NCI-H748 (cell line): ENCODE results near the gene ISLR.

Source experiments
- DNase-seq: peaks from one replicate; lab custom pipeline; 2025; ENCODE audit not compliant: unreplicated experiment; lab: John Stamatoyannopoulos, UW

Gene ISLR

GRCh38 chr15:74170875-74171578 is 2.5 kb upstream of the ISLR start:
- peak; percentile 38 for DNase-seq

- DNase-seq = no peak
Observed at GRCh38 chr15:74171965-74172541, 1.5 kb upstream of the ISLR start.

GRCh38 chr15:74172701-74173379 is 670 bp upstream of the ISLR start:
- no peak for DNase-seq

DNA sequence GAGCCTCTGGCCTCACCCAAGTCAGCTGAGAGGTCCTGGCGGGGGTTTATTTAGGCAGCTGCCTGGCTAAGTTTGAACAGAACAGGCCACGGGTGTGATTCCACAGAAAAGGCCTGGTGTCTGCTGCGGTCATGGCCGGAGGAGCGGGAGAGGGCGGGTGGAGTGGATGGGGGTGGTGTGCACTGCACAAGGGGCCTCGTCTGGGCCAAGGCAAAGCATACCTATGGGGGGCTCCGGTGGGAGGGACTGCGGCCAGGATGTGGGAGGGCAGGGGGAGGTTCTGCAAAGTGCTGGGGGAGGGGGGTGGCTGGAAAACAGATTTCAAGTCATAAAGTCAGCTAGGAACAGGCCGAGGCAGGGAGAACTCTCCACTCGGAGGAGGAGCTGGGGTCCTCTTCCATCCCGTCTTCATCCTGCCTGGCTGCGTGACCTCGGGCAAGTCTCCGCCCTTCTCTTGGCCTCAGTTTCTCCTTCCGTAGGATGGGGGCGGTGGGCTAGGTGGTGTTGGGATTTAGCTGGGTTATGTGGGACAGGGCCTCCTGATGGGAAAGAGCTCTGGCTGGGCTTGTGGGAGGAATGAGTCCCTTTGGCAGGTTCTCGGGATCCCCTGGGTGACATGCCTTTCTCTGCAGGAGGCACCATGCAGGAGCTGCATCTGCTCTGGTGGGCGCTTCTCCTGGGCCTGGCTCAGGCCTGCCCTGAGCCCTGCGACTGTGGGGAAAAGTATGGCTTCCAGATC is 878 bp downstream of the ISLR start:
- no peak for DNase-seq

GRCh38 chr15:74174958-74175253 is 1.4 kb downstream of the ISLR start:
- DNase-seq = no peak

- DNase-seq = no peak
Observed at GRCh38 chr15:74175271-74176191, 2.0 kb downstream of the ISLR start.

GRCh38 chr15:74176262-74177214 is 3.0 kb downstream of the ISLR start:
- DNase-seq = no peak

DNA sequence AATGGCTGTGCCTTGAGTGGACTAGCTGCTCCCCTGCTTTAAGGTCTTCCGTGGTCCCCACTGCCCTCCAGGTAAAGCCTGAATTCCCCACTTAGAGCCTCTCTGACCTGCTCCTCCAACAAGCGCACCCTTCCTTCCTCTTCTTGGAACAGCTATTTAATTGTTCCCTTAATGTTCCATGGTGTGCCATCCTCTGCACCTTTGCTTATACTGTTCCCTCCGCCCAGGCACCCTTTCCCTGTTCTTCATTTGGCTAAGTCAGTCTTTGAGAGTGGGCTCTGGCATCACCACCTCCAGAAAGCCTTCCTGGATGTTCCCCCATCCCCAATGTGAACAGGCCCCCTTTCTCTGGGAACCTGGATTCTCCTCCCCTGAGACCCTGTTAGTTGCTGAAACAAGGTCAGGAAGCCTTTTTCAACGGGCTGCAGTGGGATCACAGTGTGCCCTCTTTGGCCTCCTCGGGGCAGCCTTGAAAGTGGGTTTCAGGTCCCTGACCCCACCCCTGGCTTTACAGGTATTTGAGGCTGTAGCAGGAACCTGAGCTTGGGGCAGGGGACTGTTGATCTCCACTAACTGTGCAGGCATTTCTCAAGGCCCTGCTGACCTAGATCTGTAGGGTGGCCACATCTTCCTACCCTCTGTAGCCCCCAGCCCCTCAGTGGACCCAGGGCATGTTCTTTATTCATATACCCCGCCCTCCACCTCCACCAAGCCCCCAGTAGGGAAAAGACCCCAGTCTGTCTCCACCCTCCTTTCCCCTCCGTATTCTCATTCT is 5.0 kb downstream of the ISLR start:
- no peak for DNase-seq

DNA sequence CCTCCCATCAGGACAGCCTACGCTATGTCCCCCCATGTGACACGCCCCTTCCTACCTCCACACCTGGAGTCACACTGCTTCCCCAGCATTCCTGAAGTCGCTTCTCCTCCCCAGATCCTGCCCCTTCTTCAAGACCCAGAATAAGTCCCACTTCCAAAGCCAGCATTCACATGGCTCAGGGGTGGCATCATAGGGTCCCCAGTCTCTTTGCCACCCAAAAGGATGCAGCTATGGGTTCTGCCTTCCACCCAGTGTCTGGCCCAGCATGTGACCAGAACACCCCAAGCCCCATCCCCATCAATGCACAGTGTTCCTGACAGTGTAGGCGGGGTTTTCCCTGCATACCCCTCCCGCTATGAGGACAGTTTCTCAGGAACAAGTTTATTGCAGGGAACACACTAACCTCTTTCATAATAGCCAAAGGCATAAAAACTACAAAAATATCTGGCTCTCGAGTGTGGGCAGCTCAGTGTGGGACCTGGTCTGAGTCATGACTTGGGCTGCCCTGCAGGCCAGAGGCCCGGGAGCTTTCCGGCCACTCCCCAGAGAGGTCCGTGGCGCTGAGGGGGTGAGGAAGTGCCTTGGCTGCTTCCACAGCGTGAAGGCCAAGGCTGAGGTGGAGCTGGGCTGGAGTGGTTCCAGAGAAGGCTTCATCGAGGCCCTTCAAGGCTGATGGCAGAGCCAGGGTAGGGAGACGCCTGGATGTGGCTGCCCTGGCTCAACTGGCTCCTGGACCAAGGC is 5.8 kb downstream of the ISLR start:
- no peak for DNase-seq

DNA sequence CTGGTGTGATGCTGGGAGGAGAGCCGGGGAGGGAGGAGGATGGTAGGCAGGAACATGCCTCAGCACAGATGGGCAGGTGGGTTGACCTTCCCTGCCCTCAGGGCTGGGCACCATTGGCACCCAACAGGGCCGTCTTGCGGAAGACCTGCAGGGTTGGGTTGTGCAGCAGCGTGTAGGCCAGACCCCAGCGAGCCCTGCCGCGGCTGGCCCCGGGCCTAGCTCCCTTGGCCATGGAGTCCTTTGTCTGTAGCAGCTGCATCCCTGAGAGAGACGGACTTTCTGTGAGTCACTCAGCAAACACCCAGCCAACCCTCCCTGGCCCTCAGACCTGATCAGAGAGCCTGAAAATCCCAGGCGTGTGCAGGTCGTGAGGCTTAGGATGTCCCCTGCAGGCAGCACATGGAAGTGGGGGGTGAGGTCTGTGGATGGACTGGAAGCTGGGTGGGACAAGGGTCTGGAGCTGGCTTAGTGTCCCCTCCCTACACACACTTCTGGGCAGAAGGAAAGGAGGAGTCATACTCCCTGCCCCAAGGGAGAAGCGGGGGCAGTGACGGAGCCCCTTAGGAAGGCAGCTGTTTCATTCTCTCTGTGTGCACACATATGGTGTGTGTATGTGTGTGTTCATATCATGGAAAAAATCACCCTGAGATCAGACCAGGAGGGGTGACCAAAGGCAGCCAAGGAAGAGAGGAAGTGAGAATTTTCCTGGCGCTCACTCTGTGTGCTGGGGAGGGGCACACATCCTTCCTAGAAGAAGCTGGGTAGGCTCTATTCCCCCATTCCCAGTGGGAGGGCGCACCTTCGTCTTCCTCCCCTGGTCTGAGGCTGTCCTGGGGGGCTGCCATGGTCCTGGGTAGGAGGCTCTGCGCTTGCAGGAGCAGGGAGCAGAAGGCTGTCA is 6.7 kb downstream of the ISLR start:
- no peak for DNase-seq

GRCh38 chr15:74180881-74181602 is 7.5 kb downstream of the ISLR start:
- no peak for DNase-seq

DNA sequence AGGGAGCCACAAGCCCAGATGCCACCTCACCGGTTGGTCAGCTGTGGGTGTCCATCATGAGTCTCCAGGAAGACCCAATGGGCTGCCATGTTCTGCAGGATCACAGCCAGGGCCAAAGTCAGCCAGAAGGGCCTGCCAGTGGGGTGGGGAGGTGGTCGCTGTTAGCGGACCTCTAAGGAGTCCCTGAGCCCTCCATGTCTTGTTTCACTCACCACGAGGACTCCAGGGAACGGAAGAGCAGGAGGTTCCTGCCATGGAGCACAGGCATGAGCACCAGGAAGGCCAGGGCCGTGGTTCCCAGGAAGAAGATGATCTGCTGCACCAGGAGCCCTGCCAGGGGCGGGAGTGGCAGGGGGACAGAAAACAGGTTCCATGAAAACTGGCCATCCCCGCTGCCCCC is 8.6 kb downstream of the ISLR start:
- no peak for DNase-seq

DNA sequence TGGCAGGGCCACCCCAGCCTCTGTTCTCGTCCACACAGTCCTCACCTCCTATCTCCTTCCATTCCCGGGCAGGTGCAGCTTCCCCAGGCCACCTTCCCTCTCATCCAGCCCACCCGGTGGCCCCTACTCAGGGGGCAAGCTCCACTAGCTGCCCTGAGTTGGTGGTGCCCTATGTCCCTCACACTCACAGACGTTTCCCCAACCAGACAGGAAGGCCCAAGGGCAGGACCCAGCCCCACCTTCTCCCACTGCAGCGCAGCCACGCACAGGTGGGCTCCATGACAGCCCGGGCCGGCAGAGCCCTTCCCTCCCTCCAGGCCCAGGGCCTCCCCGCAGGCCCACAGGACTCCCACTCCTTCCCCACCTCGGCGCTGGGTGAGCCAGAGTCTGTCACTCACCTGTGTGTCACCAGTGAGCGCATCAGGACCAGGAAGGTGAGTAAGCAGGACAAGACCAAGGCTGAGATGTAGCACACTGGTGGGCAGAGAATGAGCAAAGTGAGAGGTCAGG is 11.1 kb downstream of the ISLR start:
- no peak for DNase-seq

DNA sequence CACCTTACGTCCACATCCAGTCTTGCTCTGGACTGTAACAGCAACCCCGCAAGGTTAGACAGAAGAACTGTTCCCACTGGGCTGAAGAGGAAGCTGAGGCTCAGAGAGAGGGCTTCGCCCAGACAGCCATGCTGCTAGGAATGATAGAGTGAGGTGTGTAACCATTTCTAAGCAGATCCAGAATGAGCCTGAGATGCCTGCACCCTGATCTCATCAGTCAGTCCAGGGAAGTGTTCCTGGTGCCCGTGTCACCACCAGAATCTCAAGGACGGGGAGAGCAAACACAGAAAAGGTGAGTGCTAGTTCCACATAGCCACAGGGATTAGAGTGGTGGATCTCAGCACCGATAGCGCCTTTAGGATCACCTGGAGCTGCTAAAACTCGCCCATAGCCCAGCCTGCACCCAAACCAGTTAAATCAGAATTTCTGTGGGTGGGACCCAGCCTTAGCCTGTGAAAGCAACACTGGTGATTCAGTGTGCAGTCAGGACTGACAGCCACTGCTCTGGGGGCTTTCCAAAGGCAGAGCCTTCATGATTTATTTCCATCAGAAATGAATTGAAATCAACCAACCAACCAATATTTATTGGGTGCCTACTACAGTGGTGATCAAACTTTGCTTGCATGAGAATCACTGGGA is 12.3 kb downstream of the ISLR start:
- no peak for DNase-seq

DNA sequence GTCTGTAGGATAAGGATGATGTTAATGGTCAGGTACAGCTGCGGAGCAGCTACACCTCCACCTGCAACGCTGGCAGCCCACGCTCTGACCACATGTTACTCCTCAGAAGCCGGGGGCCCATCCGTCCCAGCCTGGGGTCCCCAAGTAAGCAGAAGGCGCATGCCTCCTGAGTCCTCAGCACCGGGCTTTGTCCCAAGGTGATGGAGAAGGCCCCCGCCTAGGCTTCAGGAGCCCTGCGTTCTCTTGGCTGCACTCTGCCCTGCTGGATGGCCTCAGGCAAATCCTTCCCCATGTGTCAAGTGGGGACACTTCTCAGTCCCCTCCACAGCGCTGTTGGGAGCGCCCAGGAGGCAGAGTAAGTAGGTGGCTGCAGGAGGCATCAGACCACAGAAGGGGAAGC is 14.7 kb downstream of the ISLR start:
- no peak for DNase-seq

DNA sequence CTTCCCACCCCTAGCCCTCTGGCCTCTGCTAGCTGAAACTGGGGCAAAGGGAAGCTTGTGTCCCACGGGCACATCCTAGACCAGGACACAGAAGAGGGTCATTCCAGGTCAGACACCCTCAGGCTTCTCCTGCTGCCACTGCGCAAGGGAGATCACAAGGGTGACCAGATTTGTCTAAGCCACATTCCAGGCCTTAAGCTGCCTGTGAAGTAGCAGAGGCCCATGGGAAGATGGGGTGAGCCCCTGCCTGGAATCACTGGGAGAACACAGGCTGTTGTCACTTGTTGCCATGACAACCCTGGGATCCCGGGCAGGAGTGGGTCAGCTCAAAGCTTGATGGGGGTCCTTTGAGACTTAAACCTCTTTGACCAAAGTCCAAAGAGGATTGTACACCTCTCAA is 18.3 kb downstream of the ISLR start:
- DNase-seq = no peak
